Tibial nerve (tissue), 4 donors: ENCODE data around the gene ICOS. TPM values are rescaled to one million over a fixed set of nuclear protein-coding genes. Genes with fewer than 3 reads are reported as not detected.

Experiments
- DNase-seq, 2 donors: peaks; one replicate each; pipeline ENCODE4 v3.0.0-alpha.2; 2019; ENCODE audit warnings: low spot score in 2 of 2
- H3K27ac ChIP-seq, 4 donors: fragments of 200-600 bp; sonication (generic) in 3 of 4; one replicate each; pipeline ENCODE4 v1.5.1; 2017 to 2019; ENCODE audit warnings: mild to moderate bottlenecking in 1 of 4
- H3K27me3 ChIP-seq, 2 donors: fragments of 200-600 bp; sonication (generic) in 1 of 2; one replicate each; pipeline versions ENCODE4 v1.5.1 to v1.6.0; 2017 to 2019
- H3K36me3 ChIP-seq, 3 donors: fragments of 200-600 bp; sonication (generic); one replicate each; pipeline ENCODE4 v1.5.1; 2018 to 2019
- H3K4me1 ChIP-seq, 4 donors: fragments of 200-600 bp; sonication (generic) in 3 of 4; one replicate each; pipeline ENCODE4 v1.5.1; 2017 to 2019
- H3K4me3 ChIP-seq, 4 donors: fragments of 200-600 bp; sonication (generic) in 3 of 4; one replicate each; pipeline ENCODE4 v1.5.1; 2017 to 2019; ENCODE audit warnings: mild to moderate bottlenecking in 1 of 4, moderate library complexity in 1 of 4
- H3K9me3 ChIP-seq, 4 donors: fragments of 200-600 bp; sonication (generic) in 3 of 4; one replicate each; pipeline ENCODE4 v1.5.1; 2017 to 2019
- CTCF ChIP-seq, 5 experiments: fragments of 200-600 bp in 3 of 5; fragments of 450-650 bp in 2 of 5; sonication (generic) in 3 of 5; IDR thresholded peaks; one replicate each; pipeline ENCODE4 v1.5.1; 2016 to 2019; ENCODE audit warnings: antibody characterized with exemption in 5 of 5, mild to moderate bottlenecking in 3 of 5, moderate library complexity in 2 of 5
- EP300 ChIP-seq, 2 donors: sonication (generic); formaldehyde crosslinking; IDR thresholded peaks; one replicate each; pipeline ENCODE4 v1.6.1; 2017; ENCODE audit warnings: antibody characterized with exemption in 2 of 2, mild to moderate bottlenecking in 1 of 2
- POLR2A ChIP-seq, 2 donors: fragments of 450-650 bp; IDR thresholded peaks; one replicate each; pipeline ENCODE4 v1.6.1; 2017; ENCODE audit warnings: antibody characterized with exemption in 2 of 2, mild to moderate bottlenecking in 2 of 2, moderate library complexity in 2 of 2
- WGBS, 2 donors: methylation state at CpG; one replicate each; pipeline ENCODE4 v1.1.5; 2018; 5-methylcytosine and 5-hydroxymethylcytosine counted together
- total RNA-seq, 4 donors: library from RNA; depleted of rRNA; stranded (reverse); fragments of >200 nt; gene quantifications; one replicate each; pipeline ENCODE4 v1.1.0, GENCODE V29; 2016

The ICOS gene
- total RNA-seq, 4 donors from 2014 or later, result 0.30 TPM; not detected in 3

GRCh38 chr2:203915256-203915655, 21.3 kb upstream of the ICOS start:
- Histone ChIP-seq H3K36me3 (no peaks in the 10 kb centered on the region), H3K27me3 (no peaks in the 10 kb centered on the region), H3K27ac (no peak overlapping the region), H3K4me3 (no peak overlapping the region), H3K4me1 (peaks cover 0 to 13% (median 5%) of the 10 kb centered on the region in 4 donors), H3K9me3 (no peaks in the 10 kb centered on the region)
- WGBS, 2 donors, result 75 to 78% methylated on average over 7 of the region's 7 CpGs
- TF ChIP-seq CTCF (IDR thresholded peaks at IDR 0.05) (no peak), EP300 (IDR thresholded peaks at IDR 0.05) (no peak), POLR2A (IDR thresholded peaks at IDR 0.05) (no peak)
- no peak for DNase-seq

- TF ChIP-seq CTCF (IDR thresholded peaks at IDR 0.05), result no peak
- TF ChIP-seq EP300 (IDR thresholded peaks at IDR 0.05), result no peak
- TF ChIP-seq POLR2A (IDR thresholded peaks at IDR 0.05), result no peak
- no peaks in the 10 kb centered on the region for H3K9me3 ChIP-seq
- DNase-seq, result no peak
Observed at GRCh38 chr2:203916756-203917155, 19.8 kb upstream of the ICOS start.

GRCh38 chr2:203918264-203918663, 18.3 kb upstream of the ICOS start:
- Histone ChIP-seq H3K36me3 (no peaks in the 10 kb centered on the region), H3K27ac (no peak overlapping the region), H3K4me1 (peaks cover 0 to 13% (median 5%) of the 10 kb centered on the region in 4 donors), H3K27me3 (no peaks in the 10 kb centered on the region), H3K4me3 (no peak overlapping the region), H3K9me3 (no peaks in the 10 kb centered on the region)
- no peak for DNase-seq
- 57 to 67% methylated on average over 7 of the region's 7 CpGs for WGBS, 2 donors
- no peak for TF ChIP-seq CTCF (IDR thresholded peaks at IDR 0.05)
- TF ChIP-seq EP300 (IDR thresholded peaks at IDR 0.05), result no peak
- TF ChIP-seq POLR2A (IDR thresholded peaks at IDR 0.05), result no peak

More at GRCh38 chr2:203916756-203917155, 19.8 kb upstream of the ICOS start:
- no peak overlapping the region for H3K4me3 ChIP-seq
- peaks cover 0 to 13% (median 5%) of the 10 kb centered on the region in 4 donors for H3K4me1 ChIP-seq
- no peaks in the 10 kb centered on the region for H3K36me3 ChIP-seq
- H3K27me3 ChIP-seq, result no peaks in the 10 kb centered on the region
- H3K27ac ChIP-seq, result no peak overlapping the region

- no peak overlapping the region for H3K4me3 ChIP-seq
- 77 to 84% methylated on average over 3 of the region's 3 CpGs for WGBS, 2 donors
- peaks cover 0 to 13% (median 5%) of the 10 kb centered on the region in 4 donors for H3K4me1 ChIP-seq
- no peak overlapping the region for H3K27ac ChIP-seq
- no peak for TF ChIP-seq POLR2A (IDR thresholded peaks at IDR 0.05)
- TF ChIP-seq EP300 (IDR thresholded peaks at IDR 0.05), result no peak
- no peak for TF ChIP-seq CTCF (IDR thresholded peaks at IDR 0.05)
- H3K27me3 ChIP-seq, result no peaks in the 10 kb centered on the region
- no peaks in the 10 kb centered on the region for H3K9me3 ChIP-seq
- no peak for DNase-seq
- no peaks in the 10 kb centered on the region for H3K36me3 ChIP-seq
Observed at GRCh38 chr2:203918839-203919238, 17.7 kb upstream of the ICOS start.

GRCh38 chr2:203925512-203926158, 10.9 kb upstream of the ICOS start:
- H3K27me3 ChIP-seq, result no peaks in the 10 kb centered on the region
- H3K27ac ChIP-seq, result no peak overlapping the region
- H3K4me1 ChIP-seq, result no peaks in the 10 kb centered on the region
- no peaks in the 10 kb centered on the region for H3K9me3 ChIP-seq
- no peak for TF ChIP-seq EP300 (IDR thresholded peaks at IDR 0.05)
- TF ChIP-seq CTCF (IDR thresholded peaks at IDR 0.05), result no peak
- TF ChIP-seq POLR2A (IDR thresholded peaks at IDR 0.05), result no peak
- H3K36me3 ChIP-seq, result no peaks in the 10 kb centered on the region
- 86 to 95% methylated on average over 3 of the region's 3 CpGs for WGBS, 2 donors
- no peak for DNase-seq
- no peak overlapping the region for H3K4me3 ChIP-seq
